SIG-M5 treated with dmso at 0.1 percent for 504 hours (cell line): Measurements from ENCODE around the gene RBM14.
A peak's percentile ranks its signal among the peaks of the same experiment; 100 is the strongest.
"Not testable (repeated sequence)": the region's sequence is repeated elsewhere in the genome, so short reads cannot be mapped to it uniquely, and the experiment has no call there.

ENCODE experiments used
- DNase-seq: peaks from one replicate; lab custom pipeline; 2025; ENCODE audit not compliant: unreplicated experiment; lab: John Stamatoyannopoulos, UW

Gene RBM14

DNA sequence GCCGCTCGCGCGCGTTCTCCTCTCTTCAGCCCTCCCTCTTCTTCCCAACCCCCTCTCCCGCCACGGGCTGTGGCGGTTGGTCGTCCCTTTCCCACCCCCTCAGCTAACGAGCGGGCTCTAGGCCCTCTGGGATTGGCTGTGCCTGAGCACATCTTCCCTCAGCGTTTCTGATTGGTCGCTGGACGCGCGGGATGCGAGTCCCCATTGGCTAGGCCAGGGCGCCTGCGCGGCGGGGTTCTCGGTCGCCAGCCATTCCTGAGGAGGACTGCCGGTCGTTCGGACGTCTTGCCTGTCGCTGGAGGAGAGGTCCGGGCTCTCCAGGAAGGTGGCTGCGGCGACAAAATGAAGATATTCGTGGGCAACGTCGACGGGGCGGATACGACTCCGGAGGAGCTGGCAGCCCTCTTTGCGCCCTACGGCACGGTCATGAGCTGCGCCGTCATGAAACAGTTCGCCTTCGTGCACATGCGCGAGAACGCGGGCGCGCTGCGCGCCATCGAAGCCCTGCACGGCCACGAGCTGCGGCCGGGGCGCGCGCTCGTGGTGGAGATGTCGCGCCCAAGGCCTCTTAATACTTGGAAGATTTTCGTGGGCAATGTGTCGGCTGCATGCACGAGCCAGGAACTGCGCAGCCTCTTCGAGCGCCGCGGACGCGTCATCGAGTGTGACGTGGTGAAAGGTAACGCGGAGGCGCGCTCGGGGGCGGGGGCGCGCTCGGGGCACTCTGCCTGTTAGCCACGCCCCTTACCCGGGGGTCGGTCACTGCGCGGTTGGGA, at the start of gene RBM14:
RBM14 (plus strand) TSS at position 252 of the 776 bp plus-strand sequence; CDS start at position 343, 91 bp downstream.
- peak; percentile 97 for DNase-seq

- no peak for DNase-seq
Measured at GRCh38 chr11:66567787-66568123, 48.7 kb upstream of the RBM14 start.

DNA sequence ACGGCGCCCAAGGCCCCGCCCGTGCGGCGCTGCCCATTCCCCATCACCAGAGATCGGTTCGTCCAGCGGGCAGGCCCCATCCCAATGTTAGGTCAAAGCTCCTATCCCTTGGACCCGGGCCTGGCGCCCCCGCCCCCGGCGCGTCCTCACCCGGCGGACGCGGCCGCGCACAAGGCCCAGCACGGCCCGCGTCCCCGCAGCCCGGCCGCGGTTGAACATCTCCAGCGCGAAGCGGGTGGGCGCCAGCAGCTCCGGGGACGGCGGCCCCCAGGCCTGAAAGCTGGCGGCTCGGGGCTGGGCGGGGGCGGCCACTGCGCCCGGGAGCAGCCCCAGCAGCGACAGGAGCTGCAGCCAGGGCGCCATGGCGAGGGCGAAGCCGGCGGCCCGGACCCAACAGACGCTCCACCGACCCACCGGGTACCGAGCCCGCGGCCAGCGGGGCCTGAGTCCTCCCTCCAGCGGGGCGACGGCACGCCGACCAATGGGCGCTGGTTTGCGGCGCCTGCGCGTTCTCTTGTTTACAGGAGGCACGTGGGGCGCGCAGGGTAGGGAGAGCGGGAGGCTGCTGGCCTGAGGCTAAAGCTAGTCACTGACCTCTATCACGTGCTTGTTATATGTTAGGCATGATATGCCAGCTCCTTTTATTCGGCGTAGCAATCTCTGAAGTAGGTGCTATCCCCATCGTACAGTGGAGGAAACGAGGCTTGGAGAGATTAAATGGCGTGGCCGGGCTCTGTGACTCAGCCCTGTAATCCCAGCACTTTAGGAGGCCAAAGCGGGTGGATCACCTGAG, 48.1 kb upstream of the RBM14 start, which contains the start of gene CTSF:
CTSF (minus strand) TSS at position 483 of the 793 bp plus-strand sequence; CDS start at position 363, 120 bp downstream.
- peak; percentile 33 for DNase-seq

DNA sequence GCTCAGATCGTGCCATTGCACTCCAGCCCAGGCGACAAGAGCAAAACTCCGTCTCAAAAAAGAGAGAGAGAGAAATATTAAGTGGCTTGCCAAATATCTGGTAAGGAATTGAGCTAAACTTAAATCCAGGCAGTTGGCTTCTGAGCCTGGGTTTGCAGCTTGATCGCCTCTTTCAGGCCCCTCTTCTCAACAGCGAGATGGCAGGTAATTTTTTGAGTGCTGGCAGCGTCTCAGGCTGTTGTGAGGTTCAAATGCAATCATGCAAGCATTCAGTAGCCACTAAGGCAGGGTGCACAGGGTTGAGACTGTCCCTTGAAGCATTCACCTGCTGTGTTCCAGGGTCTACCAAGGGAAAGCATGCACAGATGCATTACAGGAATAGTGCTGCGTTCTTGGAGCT, 47.4 kb upstream of the RBM14 start:
- DNase-seq, result no peak

- DNase-seq, result no peak
Measured at GRCh38 chr11:66570079-66570849, 46.2 kb upstream of the RBM14 start.

GRCh38 chr11:66570850-66571180, 45.6 kb upstream of the RBM14 start:
- DNase-seq, result no peak

DNA sequence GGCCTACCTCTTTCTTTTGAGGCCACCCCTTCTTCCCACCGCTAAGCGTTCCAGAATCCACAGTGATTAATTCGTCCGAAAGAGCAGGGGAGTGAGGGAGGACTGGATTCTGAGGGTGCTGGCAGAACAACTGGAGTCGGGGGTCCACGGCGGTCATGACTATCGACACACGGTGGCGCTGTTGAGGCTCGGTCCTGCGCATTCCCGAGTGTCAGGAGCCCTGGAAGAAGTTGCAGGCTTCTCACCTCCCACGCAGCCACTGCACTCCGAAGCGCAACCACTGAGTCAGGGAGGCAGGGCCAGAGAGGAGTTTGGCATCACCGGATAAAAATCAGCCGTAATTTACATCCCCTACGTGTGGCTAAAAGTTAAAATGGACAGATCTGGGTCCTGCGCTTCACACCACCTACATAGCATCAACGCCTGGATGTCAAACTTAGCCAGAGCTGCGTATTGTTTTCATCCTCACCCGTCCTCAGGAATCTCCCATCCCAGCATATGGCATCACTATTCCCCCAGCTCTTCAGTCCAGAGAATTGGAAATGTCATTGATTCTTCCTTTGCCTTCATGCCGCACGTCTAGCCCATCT, 37.3 kb upstream of the RBM14 start:
- DNase-seq, result no peak

DNA sequence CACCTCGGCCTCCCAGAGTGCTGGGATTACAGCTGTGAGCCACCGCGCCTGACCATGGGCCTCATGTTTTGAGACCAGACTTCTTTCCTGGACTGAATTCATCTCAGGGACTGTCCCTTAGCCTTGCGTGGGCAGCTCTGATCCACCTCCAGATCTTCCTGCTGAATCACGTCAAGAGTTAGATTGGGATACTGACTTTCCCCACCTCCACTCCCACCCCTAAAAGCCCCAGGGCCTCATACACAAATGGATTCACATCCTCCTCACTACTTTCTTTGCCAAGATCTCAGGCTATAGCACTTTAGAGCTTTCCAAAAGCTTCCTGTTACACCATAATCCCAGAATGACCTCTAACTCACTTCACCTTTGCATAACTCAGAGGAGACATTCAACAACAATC, 35.6 kb upstream of the RBM14 start:
- DNase-seq, result no peak

GRCh38 chr11:66581261-66581660, 35.2 kb upstream of the RBM14 start:
- no peak for DNase-seq

GRCh38 chr11:66582565-66583147, 33.8 kb upstream of the RBM14 start:
- DNase-seq, result not testable (repeated sequence)

DNA sequence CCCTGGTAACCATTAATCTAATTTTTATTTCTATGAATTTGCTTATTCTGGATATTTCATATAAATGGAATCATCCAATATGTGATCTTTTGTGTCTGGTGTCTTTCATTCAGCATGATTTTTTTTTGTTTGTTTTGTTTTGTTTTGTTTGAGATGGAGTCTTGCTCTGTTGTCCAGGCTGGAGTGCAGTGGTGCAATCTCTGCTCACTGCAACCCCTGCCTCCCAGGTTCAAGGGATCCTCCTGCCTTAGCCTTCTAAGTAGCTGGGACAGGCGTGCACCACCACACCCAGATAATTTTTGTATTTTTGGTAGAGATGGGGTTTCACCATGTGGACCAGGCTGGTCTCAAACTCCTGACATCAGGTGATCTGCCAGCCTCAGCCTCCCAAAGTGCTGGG, 31.0 kb upstream of the RBM14 start:
- not testable (repeated sequence) for DNase-seq

GRCh38 chr11:66586136-66586535, 30.3 kb upstream of the RBM14 start:
- DNase-seq, result no peak

DNA sequence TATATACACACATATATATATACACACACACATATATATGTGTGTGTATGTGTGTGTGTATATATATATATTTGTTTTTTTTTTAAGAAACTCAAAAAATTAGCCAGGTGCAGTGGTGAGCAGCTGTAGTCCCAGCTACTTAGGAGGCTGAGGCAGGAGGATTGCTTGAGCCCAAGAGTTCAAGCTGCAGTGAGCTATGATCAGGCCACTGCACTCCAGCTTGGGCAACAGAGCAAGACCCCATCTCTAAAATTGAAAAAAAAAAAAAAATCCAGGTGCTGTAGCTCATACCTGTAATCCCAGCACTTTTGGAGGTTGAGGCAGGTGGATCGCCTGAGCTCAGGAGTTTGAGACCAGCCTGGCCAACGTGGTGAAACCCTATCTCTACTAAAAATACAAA, 27.1 kb upstream of the RBM14 start:
- DNase-seq, result not testable (repeated sequence)

- DNase-seq, result no peak
Measured at GRCh38 chr11:66589996-66590675, 26.3 kb upstream of the RBM14 start.

DNA sequence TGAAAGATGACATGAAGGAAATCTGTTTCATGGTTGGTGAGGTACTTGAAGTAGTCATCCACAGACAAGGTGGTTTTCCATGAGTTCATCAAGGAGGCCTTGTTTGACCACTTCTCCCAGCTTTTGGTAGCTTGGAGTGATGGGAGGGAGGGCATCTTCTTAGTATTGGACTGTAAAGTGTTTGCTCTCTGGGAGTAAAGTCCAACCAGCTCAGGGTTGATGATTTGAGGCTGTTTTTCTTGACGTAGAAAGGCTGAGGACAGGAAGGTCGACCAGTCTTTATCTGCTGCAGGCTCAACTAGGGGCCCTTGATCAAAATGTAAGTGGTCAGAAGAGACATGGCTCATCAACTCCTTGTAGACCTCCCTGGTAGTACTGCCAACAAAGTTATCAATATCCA, 25.3 kb upstream of the RBM14 start:
- no peak for DNase-seq

GRCh38 chr11:66592457-66593302, 23.8 kb upstream of the RBM14 start, which contains the start of the genes CCDC87 and CCS:
Gene CCDC87 (minus strand): TSS chr11:66593063. CDS start chr11:66593015, 48 bp downstream.
Gene CCS (plus strand): TSS chr11:66593185. CDS start chr11:66593262, 77 bp downstream.
- DNase-seq, result peak; percentile 92

DNA sequence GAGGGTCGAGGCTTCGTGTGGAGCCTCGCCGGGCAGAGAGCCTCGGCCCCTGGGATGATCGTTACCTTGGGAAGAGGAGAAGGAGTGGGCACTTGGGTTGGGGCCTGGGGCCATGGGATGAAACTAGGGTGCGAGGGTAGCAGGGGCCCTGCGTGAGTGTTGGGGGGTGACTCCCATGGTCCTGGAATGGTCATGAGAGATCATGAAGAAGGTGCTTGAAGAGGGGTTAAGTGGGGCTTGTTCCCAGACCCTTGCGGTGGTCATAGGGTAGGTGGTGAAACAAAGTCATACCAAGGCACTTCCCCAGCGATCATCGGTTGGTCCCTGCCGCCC, 23.2 kb upstream of the RBM14 start:
- no peak for DNase-seq

DNA sequence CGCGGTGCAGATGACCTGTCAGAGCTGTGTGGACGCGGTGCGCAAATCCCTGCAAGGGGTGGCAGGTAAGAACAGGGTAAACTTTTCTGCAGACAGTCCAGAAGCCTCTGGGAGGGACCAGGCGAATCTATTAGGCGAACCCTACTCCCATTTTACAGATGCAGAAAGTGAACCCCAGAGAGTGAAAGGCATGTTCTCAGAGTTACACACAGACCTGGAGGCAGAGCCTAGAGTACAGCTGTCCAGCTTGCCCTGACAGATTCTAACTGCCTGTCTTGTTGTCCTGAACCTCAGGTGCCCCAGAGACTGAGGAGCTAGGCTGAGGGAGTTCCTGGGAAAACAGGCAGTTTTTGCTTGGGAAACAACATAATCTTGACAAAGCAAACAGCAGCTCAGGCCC, 22.8 kb upstream of the RBM14 start:
- DNase-seq, result no peak

GRCh38 chr11:66595245-66595904, 21.1 kb upstream of the RBM14 start:
- DNase-seq, result peak; percentile 86
